ENCODE data around the gene PARN. TPM values are rescaled to one million over a fixed set of nuclear protein-coding genes. Genes with fewer than 3 reads are reported as not detected.

Gene PARN
- total RNA-seq, 1 experiment from 2014 or later, result 37.7 TPM

- Mint-ChIP-seq H3K9me3 (no peaks in the 10 kb centered on the region), H3K4me1 (peaks cover 19% of the 10 kb centered on the region), H3K27ac (peak overlapping the region; percentile 97), H3K4me3 (peak overlapping the region; percentile 95), H3K27me3 (ENCODE audit: low read depth) (no peaks in the 10 kb centered on the region), H3K36me3 (peaks cover 32% of the 10 kb centered on the region)
- ChIA-PET POLR2A (interaction anchor here (0.6 to 1.5 kb wide), 3 partner anchors 11 to 32 kb away, joined by 3 to 11 read pairs (median 4); no protein-coding TSS in a partner anchor), CTCF (interaction anchor here (0.6 to 1.1 kb wide), 4 partner anchors 13 to 710 kb away, joined by 3 read pairs; partner anchors contain the start of gene ERCC4)
- no peak for TF ChIP-seq ZNF263 (CRISPR knock-in tag; IDR thresholded peaks at IDR 0.05; ENCODE audit: low read depth)
- 0 out of 2 replicates have a peak, but pooled peaks have one; percentile 5 for TF ChIP-seq ATF3 (CRISPR knock-in tag; conservative IDR thresholded peaks at IDR 0.05)
- no peak for TF ChIP-seq ERG (CRISPR knock-in tag; IDR thresholded peaks at IDR 0.05)
- no peak for TF ChIP-seq RELA (CRISPR knock-in tag; IDR thresholded peaks at IDR 0.05; ENCODE audit: borderline replicate concordance)
- peak; percentile 11; the same call in 1 of the 2 replicates for TF ChIP-seq JUN (CRISPR knock-in tag; IDR thresholded peaks at IDR 0.05)
- TF ChIP-seq USF2 (CRISPR knock-in tag; IDR thresholded peaks at IDR 0.05), result no peak
- 0 out of 2 replicates have a peak, but pooled peaks have one; percentile 39 for TF ChIP-seq MYBL2 (CRISPR knock-in tag; IDR thresholded peaks at IDR 0.05)
- no peak for DNase-seq (ENCODE audit: low spot score)
- 0 out of 2 replicates have a peak, but pooled peaks have one; percentile 0 for ATAC-seq
These were observed 495 bp downstream of the PARN start for GRCh38 chr16:14629612-14629918.

GRCh38 chr16:14628806-14629611 is 1.1 kb downstream of the PARN start:
- Mint-ChIP-seq H3K4me1 (peaks cover 14% of the 10 kb centered on the region), H3K27me3 (ENCODE audit: low read depth) (no peaks in the 10 kb centered on the region), H3K9me3 (no peaks in the 10 kb centered on the region), H3K4me3 (peak overlapping the region; percentile 95), H3K36me3 (peaks cover 37% of the 10 kb centered on the region), H3K27ac (peak overlapping the region; percentile 97)
- ChIA-PET POLR2A (interaction anchor here (1.5 kb wide), 2 partner anchors 12 to 14 kb away, joined by 4 to 11 read pairs; no protein-coding TSS in a partner anchor), CTCF (interaction anchor here (0.7 to 1.1 kb wide), 3 partner anchors 13 to 709 kb away, joined by 3 read pairs; partner anchors contain the start of gene ERCC4)
- no peak for DNase-seq (ENCODE audit: low spot score)
- no peak for ATAC-seq
- TF ChIP-seq CREM (CRISPR knock-in tag; IDR thresholded peaks at IDR 0.05), result no peak
- no peak for TF ChIP-seq MXD4 (CRISPR knock-in tag; IDR thresholded peaks at IDR 0.05; ENCODE audit: borderline replicate concordance)
- no peak for TF ChIP-seq FOXP4 (CRISPR knock-in tag; IDR thresholded peaks at IDR 0.05)
- no peak for TF ChIP-seq NR2C2 (CRISPR knock-in tag; IDR thresholded peaks at IDR 0.05)

GRCh38 chr16:14627078-14627477 is 3.0 kb downstream of the PARN start:
- DNase-seq (ENCODE audit: low spot score) (no peak), ATAC-seq (no peak)
- TF ChIP-seq NR1H2 (CRISPR knock-in tag; IDR thresholded peaks at IDR 0.05) (no peak), ZBTB43 (CRISPR knock-in tag; IDR thresholded peaks at IDR 0.05) (no peak), TEAD4 (CRISPR knock-in tag; IDR thresholded peaks at IDR 0.05) (no peak), FOXJ3 (CRISPR knock-in tag; IDR thresholded peaks at IDR 0.05; ENCODE audit: borderline replicate concordance) (no peak), CDX4 (CRISPR knock-in tag; IDR thresholded peaks at IDR 0.05; ENCODE audit: borderline replicate concordance) (no peak)
- H3K27me3 Mint-ChIP-seq (ENCODE audit: low read depth), result no peaks in the 10 kb centered on the region
- POLR2A ChIA-PET, result no interaction called here
- H3K4me3 Mint-ChIP-seq, result no peak overlapping the region
- H3K27ac Mint-ChIP-seq, result no peak overlapping the region
- peaks cover 13% of the 10 kb centered on the region for H3K4me1 Mint-ChIP-seq
- H3K9me3 Mint-ChIP-seq, result no peaks in the 10 kb centered on the region
- CTCF ChIA-PET, result no interaction called here
- peaks cover 51% of the 10 kb centered on the region for H3K36me3 Mint-ChIP-seq

Measured in WTC11 (cell line).